Naive thymus-derived CD8-positive, alpha-beta T cell (primary cell): ENCODE data around the gene IPCEF1. TPM values are rescaled to one million over a fixed set of nuclear protein-coding genes. Genes with fewer than 3 reads are reported as not detected.

Source experiments
- polyA plus RNA-seq, 3 donors: library from polyadenylated mRNA; unstranded; fragments of 300-500 nt; fragmentation: Illumina TruSeq; gene quantifications; one replicate each; pipeline ENCODE4 v1.2.3, GENCODE V29; 2021
- total RNA-seq, 8 experiments: library from RNA in 2 of 8; stranded (reverse) in 2 of 8; gene quantifications; one replicate each; pipeline ENCODE4 v1.2.3 and lab custom pipeline; 2021 to 2026

The IPCEF1 gene
- total and polyA plus RNA-seq, 5 experiments from 2014 or later: 80.9 to 102 (median 91.7) TPM

Other genes starting within 250 kb of the IPCEF1 start
- gene CNKSR3, start 153.9 kb upstream of the IPCEF1 start, total RNA-seq: not detected
- under 1 TPM in 1 of 3 donors, not detected in 2; 0.01 TPM for gene CNKSR3, start 153.9 kb upstream of the IPCEF1 start, polyA plus RNA-seq